Uterus (tissue), 2 donors: Measurements from ENCODE around the gene CTPS2.

Source experiments
- CTCF ChIP-seq, 4 experiments: fragments of 200-600 bp in 2 of 4; fragments of 450-650 bp in 2 of 4; sonication (generic) in 2 of 4; IDR thresholded peaks; one replicate each; pipeline ENCODE4 v1.5.1; 2016 to 2019; ENCODE audit warnings: antibody characterized with exemption in 4 of 4, mild to moderate bottlenecking in 2 of 4, moderate library complexity in 1 of 4
- POLR2A ChIP-seq, 2 donors: fragments of 450-650 bp; IDR thresholded peaks; one replicate each; pipeline ENCODE4 v1.6.1; 2016; ENCODE audit warnings: antibody characterized with exemption in 2 of 2, mild to moderate bottlenecking in 1 of 2, moderate library complexity in 1 of 2

DNA sequence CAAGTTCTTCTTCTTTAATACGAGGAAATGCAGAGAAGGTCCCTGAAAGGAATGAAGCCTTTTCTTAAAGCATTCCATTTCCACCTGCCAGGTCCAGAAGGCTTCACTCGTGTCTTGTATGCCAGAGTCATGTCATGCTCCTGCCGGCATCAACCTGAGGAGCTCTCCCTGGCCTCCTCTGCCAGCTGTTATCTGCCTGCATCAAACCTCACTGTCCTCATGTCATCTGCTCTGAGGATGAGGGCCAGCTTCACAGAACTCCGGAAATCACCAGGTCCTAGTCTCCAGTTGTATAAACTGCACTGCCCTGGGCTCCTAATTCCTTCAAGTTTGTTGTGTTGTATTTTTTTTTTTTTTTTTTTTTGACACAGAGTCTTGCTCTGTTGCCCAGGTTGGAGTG is 82.6 kb downstream of the CTPS2 start:
- no peak for TF ChIP-seq CTCF (IDR thresholded peaks at IDR 0.05)
- no peak for TF ChIP-seq POLR2A (IDR thresholded peaks at IDR 0.05)
